ENCODE measurements around the gene C1orf167.

The C1orf167 gene

DNA sequence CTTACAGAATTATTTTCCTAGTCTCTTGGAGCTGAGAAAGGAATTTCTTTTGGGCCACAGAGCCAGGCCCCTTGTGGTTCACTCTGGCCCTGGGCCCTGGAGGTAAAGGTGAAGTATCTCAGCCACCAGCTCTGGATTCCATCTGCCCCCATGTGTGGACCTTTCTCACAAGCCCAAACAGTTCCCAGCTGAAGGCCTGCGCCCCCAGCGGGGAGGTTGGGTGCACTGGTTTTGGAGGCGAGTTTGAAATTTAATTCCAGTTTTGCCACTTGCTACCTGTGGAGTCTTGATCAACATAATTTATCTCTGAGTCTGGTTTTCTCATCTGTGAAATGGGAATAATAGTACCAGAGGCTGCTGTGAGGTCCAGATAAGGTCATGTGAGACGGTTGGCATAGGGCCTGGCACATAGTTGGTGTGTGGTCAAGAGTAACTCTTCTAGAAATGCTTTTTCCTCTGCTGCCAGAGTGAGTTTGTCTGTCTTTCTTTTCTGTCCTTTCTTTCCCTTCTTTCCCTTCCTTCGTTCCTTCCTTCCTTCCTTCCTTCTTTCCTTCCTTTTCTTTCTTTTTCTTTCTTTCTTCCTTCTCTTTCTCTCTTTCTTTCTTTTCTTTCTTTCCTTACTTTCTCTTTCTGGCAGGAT lies 20.0 kb upstream of the C1orf167 start:
- no peak overlapping the region for H3K4me3 ChIP-seq (ENCODE audit: low read depth, low read length)
- TF ChIP-seq POLR2A (IDR thresholded peaks at IDR 0.05; ENCODE audit: extremely low read depth, insufficient read length) (no peak), MYC (IDR thresholded peaks at IDR 0.05; ENCODE audit: low read depth, low read length) (no peak)
- TF ChIP-seq, protein P1, sequence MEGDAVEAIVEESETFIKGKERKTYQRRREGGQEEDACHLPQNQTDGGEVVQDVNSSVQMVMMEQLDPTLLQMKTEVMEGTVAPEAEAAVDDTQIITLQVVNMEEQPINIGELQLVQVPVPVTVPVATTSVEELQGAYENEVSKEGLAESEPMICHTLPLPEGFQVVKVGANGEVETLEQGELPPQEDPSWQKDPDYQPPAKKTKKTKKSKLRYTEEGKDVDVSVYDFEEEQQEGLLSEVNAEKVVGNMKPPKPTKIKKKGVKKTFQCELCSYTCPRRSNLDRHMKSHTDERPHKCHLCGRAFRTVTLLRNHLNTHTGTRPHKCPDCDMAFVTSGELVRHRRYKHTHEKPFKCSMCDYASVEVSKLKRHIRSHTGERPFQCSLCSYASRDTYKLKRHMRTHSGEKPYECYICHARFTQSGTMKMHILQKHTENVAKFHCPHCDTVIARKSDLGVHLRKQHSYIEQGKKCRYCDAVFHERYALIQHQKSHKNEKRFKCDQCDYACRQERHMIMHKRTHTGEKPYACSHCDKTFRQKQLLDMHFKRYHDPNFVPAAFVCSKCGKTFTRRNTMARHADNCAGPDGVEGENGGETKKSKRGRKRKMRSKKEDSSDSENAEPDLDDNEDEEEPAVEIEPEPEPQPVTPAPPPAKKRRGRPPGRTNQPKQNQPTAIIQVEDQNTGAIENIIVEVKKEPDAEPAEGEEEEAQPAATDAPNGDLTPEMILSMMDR (IDR thresholded peaks at IDR 0.05; ENCODE audit: low read depth, low read length), result peak; percentile 5
- no peak for DNase-seq (ENCODE audit: low read depth)

DNA sequence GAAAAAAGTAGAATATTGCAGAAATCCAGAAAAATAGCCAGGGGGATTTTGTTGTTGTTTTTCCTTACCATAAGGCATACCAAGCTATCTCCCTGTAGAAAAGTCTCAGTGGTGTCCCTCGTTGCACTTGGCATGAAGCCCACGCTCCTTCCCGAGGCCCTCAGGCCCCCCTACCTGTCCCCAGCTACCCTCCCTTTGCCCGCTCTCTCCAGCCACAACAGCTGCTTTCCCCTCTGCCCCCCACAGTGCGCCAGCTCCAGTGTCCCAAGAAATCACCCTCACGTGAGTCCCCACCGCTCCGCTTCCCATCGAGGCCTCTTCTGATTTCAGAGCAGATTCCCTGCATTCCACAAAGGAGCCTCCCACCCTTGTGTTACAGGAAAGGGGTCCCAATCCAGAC lies 17.7 kb upstream of the C1orf167 start:
- DNase-seq (ENCODE audit: low read depth), result no peak
- H3K4me3 ChIP-seq (ENCODE audit: low read depth, low read length), result no peak overlapping the region
- TF ChIP-seq POLR2A (IDR thresholded peaks at IDR 0.05; ENCODE audit: extremely low read depth, insufficient read length), result no peak
- TF ChIP-seq MYC (IDR thresholded peaks at IDR 0.05; ENCODE audit: low read depth, low read length), result no peak
- TF ChIP-seq, protein P1 (IDR thresholded peaks at IDR 0.05; ENCODE audit: low read depth, low read length), result no peak
- TF ChIP-seq, protein P2, sequence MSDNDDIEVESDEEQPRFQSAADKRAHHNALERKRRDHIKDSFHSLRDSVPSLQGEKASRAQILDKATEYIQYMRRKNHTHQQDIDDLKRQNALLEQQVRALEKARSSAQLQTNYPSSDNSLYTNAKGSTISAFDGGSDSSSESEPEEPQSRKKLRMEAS (IDR thresholded peaks at IDR 0.05; ENCODE audit: low read depth, low read length), result no peak

DNA sequence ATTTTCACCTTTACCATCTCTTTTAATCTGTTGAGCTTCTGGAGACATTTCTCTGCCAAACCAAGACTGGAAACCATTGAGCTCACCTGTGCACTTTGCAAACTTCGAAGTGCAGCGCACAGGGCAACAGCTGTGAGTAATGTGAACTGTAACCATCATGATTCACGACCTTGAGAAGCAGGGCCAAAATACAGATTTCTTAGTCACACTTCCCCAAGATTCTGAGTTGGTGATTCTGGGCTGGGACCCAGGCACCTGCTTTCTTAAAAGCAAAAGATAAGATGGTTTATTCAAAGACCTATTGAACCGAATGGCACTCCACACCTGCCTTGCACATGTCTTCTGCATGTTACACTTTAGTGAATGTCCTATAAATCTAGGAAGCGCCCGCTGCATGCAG lies 15.9 kb upstream of the C1orf167 start:
- H3K4me3 ChIP-seq (ENCODE audit: low read depth, low read length), result no peak overlapping the region
- no peak for TF ChIP-seq POLR2A (IDR thresholded peaks at IDR 0.05; ENCODE audit: extremely low read depth, insufficient read length)
- TF ChIP-seq, protein P2 (IDR thresholded peaks at IDR 0.05; ENCODE audit: low read depth, low read length), result no peak
- no peak for TF ChIP-seq MYC (IDR thresholded peaks at IDR 0.05; ENCODE audit: low read depth, low read length)
- TF ChIP-seq, protein P1 (IDR thresholded peaks at IDR 0.05; ENCODE audit: low read depth, low read length), result no peak
- DNase-seq (ENCODE audit: low read depth), result peak; percentile 27

DNA sequence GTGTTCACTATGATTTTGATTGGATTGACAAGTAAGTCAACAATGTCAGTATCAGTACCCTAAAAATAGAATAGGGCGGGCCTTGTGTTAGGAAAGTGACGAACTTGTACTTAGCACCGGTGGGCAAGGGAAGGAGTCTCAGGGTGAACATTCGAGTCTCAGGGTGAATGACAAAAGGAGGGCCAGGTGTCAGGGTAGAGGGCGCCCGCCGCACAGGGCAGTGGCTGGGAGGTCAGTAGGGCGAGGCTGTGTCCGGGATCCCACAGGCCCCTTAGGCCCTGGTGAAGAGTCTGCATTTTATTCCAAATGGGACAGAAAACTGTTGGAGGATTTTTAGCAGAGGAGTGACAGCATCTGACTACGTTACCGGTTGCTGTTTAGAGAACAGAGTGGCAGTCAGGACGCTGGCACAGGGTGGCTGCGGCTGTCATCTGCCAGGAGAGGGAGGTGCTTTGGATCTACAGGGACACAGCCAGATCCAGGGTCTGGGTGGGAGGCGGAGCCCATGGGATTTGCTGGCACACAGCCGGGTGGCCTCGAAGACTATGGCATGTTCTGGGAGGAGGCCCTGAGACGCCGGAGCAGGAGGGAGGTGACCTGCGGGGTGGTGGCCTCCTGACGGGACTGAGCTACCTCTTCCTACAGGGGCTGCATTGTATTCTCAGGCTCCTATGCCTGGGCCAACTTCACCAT lies 15.1 kb upstream of the C1orf167 start:
- H3K4me3 ChIP-seq (ENCODE audit: low read depth, low read length), result no peak overlapping the region
- no peak for DNase-seq (ENCODE audit: low read depth)
- TF ChIP-seq, protein P2 (IDR thresholded peaks at IDR 0.05; ENCODE audit: low read depth, low read length), result no peak
- TF ChIP-seq POLR2A (IDR thresholded peaks at IDR 0.05; ENCODE audit: extremely low read depth, insufficient read length) (no peak), MYC (IDR thresholded peaks at IDR 0.05; ENCODE audit: low read depth, low read length) (no peak)
- TF ChIP-seq, protein P1 (IDR thresholded peaks at IDR 0.05; ENCODE audit: low read depth, low read length), result no peak

DNA sequence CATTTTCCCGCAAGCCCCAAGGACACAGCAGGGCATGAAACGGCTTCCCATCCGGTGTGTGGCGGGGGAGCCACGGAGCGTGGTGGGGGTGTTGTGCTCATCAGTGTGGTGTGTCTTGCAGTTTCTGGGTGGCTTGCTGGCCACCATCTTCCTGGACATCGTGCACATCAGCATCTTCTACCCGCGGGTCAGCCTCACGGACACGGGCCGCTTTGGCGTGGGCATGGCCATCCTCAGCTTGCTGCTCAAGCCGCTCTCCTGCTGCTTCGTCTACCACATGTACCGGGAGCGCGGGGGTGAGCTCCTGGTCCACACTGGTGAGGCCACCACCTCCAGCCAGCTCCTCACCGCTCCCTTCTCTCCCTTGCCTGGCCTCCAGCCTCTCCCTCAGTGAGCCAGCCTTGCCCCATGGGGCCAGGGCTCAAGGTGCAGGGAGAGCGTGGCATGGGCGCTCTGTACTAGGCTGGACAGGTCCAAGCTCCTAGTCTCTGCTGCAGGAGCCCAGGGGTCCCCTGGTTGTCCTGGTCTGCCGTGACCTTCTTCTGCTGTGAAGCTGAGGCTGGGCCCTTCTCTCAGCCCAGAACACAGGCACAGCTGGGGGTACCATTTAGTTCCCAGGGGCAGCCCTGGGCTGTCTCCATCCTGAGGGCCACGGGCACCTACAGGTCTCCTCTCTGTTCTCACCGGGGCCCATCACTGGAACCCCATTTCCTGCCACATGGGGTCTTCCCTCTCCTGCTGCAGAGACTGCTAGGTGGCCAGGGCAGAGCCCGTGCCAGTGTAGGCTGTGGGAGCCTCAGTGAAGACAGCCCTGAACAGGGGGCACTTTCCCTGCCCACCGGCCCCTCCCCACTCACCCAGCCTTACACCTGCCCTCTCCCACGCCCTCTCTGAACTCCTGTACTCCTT lies 13.4 kb upstream of the C1orf167 start:
- no peak overlapping the region for H3K4me3 ChIP-seq (ENCODE audit: low read depth, low read length)
- TF ChIP-seq, protein P1 (IDR thresholded peaks at IDR 0.05; ENCODE audit: low read depth, low read length), result no peak
- TF ChIP-seq, protein P2 (IDR thresholded peaks at IDR 0.05; ENCODE audit: low read depth, low read length), result no peak
- TF ChIP-seq POLR2A (IDR thresholded peaks at IDR 0.05; ENCODE audit: extremely low read depth, insufficient read length) (no peak), MYC (IDR thresholded peaks at IDR 0.05; ENCODE audit: low read depth, low read length) (no peak)
- DNase-seq (ENCODE audit: low read depth), result no peak

Data from NB4 (cell line).